Activated CD8-positive, alpha-beta memory T cell treated with anti-CD3 and anti-CD28 coated beads for 24 hours (primary cell): ENCODE data around the gene SAP30BP.

Source experiments
- DNase-seq: peaks from one replicate; pipeline ENCODE4 v3.0.0-alpha.2; 2020

Gene SAP30BP

DNA sequence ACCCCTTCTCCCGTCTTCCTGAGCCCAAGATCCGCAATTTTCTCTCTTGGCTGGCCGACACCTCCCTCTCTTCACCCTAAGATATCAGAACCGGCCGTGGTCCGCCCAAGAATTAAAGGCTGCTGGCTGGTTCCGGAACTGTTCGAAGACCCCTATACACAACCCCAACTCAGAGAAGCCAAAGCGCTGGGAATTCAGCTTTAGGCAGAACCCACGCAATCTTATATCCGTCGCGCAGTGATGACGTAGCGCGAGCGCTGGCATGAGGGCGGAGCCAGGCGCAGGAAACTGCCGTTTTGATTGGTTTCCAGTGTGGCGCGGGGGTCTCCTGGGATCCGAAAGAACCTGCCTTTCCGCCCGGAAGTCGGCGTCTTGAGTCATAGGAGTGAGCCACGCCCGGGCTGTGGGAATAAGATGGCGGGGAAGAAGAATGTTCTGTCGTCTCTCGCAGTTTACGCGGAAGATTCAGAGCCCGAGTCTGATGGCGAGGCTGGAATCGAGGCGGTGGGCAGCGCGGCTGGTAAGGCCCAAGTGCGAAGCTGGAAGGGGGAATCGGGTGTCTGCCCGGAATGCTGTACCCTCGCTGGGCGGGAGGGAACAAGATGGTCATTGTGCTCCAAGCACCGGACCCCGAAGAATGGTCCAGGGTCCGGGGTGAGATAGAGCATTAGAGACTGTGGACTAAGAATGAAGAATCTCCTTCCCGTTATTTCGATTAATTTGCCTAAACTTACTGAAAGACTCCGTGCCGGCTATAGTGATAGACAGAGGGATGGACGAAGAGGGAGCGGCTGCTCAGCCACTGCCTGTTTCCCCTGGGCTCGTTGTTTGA is at the start of gene SAP30BP, which contains the start of gene RECQL5:
SAP30BP (plus strand) TSS at position 380 of the 832 bp plus-strand sequence; CDS start at position 415, 35 bp downstream.
RECQL5 (minus strand) TSS at position 196 of the 832 bp plus-strand sequence. CDS start 597 bp downstream, outside the sequence.
- DNase-seq: peak; percentile 99

DNA sequence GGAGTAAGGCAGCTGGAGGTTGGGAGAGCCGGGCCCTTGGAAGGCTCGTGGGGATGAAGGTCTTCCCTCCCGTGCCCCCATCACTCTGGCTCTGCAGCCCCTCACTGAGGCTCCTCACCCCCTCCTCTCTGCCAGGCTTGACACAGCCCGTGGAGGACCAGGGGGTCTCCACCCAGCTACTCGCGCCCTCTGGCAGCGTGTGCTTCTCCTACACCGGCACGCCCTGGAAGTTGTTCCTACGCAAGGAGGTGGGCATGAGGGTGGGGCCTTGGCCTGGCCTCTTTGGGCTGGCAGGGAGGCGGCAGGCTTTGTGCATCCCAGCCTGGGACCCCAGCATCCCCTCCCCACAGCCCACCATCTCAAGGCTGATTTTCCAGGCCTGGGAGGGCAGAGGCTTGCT is 49.5 kb upstream of the SAP30BP start:
- DNase-seq: no peak

DNA sequence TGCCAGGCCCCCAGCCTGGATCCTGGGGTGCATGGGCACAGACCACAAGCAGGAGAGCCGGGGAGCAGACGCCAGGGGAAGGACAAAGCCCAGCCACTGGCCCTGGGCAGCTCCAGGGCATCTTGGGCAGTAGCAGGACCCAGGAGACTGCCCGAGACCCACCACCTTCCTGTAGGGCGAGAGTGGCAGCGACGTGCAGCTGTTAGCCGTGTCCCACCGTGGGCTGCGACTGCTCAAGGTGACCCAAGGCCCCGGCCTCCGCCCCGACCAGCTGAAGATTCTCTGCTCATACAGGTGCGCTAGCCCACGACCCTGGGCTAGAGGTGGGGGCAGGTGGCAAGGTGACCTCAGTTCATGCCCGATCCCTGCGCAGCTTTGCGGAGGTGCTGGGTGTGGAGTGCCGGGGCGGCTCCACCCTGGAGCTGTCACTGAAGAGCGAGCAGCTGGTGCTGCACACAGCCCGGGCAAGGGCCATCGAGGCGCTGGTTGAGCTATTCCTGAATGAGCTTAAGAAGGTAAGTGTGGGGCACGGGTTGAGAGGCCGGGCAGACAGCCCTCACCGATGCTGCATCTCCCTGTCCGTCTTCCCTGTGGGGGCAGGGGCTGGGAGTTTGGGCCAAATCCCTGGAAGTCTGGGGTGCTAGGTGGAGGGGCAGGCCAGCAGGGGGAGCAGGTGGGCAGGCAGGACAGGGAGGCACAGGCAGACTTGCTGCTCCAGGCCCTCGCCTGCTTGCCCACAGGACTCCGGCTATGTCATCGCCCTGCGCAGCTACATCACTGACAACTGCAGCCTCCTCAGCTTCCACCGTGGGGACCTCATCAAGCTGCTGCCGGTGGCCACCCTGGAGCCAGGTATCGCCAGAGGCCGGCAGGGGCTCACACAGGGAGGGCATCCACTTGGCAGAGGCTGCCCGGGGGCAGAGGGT is 47.4 kb upstream of the SAP30BP start:
- DNase-seq: no peak

DNA sequence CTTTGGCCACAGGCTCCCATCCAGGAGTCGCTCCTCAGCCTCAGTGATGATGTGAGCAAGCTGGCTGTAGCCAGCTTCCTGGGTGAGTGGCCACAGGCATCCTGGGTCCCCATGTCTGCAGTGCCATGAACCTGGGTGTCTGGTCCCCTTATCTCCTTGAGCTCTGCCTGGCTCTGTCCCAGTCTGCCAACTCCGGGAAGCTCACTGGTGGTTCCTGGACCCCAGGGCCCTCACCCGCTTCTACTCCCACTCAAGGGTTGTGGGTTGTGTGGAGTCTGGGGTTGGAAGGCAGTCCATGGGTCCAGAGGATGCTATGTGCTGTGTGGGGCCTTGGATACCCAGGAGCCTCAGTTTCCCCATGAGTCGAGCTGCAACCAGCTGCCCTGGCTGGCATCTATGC is 45.6 kb upstream of the SAP30BP start:
- DNase-seq: no peak

DNA sequence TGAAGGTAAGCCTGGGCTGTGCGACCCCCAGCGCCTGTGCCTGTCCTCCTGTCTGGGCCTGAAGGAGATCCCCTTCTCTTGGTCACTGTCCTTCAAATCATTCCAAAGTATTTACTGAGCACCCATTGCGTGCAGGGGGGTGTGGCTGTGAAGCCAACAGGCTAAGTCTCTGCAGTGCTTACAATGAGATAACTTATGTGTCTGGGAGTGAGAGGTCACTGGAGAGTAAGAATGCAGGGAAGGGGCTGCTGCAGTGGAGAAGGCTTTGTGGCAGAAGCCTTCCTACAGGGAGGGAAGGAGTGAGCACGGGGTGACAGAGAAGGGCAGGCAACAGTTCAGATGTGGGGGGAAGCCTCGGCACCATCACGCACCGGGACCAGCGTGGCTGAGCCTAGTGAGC is 45.1 kb upstream of the SAP30BP start:
- DNase-seq: no peak

DNA sequence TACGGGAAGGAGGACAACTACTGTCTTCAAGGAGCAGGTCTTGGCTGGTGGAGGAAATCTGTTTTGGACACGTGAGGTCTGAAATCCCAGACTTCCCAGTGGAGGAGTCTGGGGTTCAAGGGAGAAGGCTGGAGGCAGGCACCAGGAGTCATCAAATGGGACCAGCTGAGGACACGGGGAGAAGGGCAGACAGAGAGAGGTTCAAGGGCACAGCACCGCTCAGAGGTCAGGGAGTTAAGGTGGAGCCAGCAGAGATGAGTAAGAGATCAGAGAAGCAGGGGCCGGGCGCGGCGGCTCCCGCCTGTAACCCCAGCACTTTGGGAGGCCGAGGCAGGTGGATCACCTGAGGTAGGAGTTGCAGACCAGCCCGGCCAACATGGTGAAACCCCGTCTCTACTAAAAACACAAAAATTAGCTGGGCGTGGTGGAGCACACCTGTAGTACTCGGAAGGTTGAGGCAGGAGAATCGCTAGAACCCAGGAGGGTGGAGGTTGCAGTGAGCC is 44.3 kb upstream of the SAP30BP start:
- DNase-seq: no peak

DNA sequence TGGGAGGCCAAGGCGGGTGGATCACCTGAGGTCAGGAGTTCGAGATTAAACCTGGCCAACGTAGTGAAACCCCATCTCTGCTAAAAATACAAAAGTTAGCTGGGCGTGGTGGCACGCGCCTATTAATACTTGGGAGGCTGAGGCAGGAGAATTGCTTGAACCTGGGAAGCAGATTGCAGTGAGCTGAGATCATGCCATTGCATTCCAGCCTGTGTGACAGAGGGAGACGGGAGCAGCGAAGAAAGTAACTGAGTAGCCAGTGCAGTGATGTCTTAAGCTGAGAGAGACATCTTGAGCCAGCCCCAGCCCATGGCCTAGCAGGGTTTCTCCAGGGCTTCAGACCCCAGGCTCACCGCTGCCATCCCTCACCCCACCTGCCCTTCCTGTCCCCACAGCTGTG is 43.8 kb upstream of the SAP30BP start:
- no peak for DNase-seq

DNA sequence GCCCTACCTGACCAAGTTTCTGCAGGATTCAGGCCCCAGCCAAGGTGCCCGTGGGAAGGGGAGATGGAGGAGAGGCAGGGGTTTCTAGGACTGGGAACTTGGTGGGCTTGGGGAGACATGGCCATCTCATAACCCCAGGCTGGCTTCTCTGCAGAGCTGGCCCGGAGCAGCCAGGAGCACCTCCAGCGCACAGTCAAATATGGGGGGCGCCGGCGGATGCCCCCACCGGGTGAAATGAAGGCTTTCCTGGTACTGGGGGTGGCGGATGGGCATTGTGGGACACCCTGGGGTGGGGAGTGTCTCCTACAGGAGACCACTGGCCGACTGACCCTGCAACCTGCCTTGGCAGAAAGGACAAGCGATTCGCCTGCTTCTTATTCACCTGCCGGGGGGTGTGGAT is 43.1 kb upstream of the SAP30BP start:
- no peak for DNase-seq

DNA sequence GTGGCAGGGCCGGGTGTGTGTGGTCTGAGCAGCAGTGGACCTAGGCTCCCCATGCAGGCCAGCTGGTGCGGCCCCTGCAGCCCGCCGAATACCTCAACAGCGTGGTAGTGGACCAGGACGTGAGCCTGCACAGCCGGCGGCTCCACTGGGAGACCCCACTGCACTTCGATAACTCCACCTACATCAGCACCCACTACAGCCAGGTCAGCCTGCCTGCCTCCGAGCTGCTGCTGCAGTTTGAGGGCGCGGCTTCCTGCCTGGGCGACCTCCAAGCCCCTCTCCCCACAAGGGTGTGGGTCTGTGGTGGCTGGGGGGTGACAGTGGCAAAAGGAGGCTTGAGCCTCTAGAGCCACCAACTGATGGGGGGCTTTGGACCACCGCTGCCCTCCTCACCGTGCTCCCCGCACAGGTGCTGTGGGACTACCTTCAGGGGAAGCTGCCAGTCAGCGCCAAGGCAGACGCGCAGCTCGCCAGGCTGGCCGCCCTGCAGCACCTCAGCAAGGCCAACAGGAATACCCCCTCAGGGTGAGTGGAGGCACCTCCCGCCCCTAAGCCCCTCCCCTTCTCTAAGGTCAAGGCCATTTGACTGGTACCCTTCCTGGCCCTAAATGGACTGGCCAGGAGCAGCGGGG is 42.3 kb upstream of the SAP30BP start:
- no peak for DNase-seq

DNA sequence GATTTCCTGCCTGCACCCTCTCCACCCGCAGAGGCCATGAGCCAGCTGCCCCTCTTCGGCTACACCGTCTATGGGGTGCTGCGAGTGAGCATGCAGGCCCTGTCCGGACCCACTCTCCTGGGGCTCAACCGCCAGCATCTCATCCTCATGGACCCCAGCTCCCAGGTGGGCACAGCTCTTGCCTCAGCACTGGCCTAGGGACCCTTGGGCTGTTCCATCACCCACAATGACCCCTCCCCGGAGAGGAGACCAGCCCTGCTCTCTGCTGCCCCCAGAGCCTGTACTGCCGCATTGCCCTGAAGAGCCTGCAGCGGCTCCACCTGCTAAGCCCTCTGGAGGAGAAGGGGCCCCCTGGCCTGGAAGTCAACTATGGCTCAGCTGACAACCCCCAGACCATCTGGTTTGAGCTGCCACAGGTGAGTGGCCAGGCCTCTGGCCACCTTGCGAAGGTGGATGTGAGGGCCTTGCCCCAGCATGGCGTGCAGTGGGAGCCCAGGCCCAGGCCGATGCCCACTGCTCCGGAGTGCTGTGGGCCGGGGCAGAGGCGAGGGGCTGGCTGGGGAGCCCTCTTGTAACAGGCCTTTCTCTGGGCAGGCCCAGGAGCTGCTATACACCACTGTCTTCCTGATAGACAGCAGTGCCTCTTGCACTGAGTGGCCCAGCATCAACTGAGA is 41.2 kb upstream of the SAP30BP start:
- DNase-seq: no peak

DNA sequence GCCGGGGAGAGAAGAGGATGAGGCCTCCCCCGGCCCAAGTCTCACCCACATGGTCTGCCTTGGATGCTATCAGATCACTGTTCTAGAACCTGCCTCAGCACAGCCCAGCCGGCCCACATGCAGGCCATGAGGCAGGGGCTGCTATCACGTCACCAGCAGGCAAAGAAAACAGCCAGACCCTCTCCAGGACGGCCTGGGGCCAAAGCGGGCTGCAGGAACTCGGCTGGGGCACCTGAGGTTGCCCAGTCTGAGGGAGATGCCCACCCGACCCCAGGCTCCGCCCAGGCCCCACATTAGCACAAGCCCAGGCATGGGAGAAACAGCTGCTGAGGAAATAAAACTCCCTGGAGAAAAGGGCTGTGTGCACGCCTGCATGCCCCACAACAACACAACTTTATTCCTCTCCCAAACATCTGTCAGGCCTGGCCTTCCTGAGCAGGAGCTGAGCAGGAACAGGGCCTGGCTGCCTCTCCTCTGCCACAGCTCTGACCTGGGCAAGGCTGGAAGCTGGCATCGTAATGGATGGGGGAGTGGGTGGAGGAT is 40.6 kb upstream of the SAP30BP start:
- DNase-seq: no peak

DNA sequence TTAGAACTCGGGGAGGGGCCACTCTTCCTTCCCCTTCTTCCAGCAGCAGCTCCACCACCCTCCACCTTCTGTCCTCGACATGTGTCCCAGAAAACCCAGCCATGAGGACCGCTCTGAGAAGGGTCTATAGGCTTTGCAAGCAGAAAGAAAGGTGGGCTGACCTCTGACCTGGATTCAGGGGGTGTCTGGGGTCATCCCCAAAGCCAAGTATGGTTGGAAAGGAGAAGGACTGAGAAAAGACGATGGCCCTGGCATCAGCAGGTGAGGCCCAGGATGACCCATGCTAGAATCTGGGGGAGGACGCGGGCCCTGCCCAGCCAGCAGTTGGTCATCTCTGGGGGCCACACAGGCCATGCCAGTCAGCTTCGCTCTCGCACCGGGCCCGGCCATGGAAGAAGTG is 40.0 kb upstream of the SAP30BP start:
- no peak for DNase-seq

DNA sequence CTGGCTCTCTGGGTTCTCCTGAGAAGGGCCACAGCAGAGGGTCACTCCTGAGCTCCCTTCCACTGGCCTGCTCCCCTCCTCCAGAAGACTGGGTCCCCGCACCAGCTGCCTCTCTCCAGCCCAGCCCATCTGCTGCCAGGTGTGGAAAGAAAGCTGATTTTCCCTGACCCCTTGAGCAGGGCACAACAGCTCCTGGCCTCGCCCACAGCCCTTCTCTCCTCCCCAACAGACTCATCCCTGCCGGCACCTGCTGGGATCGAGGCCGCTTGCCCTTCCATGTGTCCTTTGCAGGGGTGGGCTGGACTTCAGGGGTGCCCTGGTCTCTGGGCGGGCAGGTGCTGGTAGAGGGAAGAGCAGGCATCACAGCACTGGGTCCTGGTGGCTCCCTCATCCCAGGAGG is 38.7 kb upstream of the SAP30BP start:
- no peak for DNase-seq

DNA sequence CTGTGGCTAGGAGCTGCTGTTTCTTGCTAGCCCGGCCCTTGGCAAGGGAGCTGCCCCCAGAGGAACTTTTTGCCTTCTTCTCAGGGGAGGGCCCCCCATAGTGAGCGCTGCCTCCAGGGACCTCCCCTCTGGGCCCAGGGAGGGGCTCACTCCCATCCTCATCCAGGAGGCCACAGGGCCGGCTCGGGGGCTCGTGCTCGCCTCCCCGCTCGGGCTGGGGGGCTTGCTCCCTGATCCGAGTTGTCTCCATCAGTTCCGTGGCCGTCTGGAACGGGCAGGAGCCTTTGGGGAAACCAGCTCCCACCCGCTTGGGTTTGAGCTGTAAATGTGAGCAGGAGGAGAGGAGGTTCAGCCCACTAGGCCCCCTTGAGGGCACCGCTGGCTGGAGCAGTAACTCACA is 38.0 kb upstream of the SAP30BP start:
- no peak for DNase-seq

DNA sequence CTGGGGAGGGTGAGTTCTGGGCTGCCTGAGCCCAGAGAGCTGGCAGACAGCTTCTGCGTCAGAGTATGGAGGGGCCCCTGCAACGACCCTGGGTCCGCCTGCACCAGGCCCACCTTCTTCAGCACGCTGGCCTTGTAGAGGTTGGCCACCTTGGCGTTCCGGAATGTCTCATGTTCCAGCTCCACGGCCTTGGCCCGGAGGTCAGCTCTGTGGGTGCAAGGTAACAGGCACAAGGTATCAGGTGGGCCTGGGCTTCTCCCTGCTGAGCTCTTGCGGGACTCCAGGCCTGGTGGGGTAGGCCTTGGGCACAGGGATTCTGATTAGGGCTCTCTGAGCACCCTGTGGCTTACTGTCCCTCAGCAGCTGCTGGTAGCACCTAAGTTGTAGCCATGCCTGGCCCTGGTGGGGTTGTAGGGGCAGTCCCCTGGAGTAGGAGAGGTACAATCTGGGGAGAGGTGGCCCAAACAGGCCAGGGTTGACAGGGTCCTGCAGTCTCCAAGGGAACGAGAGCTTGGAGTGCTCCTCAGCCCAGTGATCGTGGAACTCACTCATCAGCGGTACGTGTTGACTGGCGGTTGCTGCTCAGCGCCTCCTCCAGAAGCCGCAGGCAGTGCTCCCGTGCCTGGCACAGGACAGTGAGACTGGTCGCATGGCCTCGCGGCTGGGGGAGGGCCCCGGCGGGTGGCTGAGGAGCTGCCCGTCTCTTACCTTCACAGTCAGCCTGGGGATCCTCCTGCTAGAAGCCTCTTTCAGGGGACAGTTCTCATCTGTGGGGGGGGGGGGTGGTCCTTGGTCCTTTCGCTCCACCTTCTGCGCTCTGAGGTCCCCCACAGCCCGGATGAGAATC is 36.8 kb upstream of the SAP30BP start:
- no peak for DNase-seq

DNA sequence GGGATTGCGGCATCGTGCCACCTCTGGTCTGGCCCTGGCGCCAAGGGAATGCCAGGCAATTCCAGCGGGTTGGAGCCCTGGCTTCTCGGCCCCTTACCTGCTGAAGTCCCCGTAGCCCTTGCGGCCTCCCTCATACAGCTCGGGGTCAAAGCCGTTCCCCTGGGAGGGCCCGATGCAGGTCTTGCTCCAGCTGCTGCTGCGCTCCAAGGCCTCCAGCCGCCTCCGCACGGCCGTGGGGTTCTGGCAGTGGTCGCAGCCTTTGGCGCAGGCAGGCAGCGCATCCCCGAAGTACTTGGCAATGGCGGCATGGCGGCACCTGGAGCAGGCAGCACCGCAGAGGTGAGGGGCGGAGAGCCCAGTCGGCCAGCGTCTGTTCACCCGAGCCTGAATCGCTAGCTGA is 35.8 kb upstream of the SAP30BP start:
- no peak for DNase-seq

DNA sequence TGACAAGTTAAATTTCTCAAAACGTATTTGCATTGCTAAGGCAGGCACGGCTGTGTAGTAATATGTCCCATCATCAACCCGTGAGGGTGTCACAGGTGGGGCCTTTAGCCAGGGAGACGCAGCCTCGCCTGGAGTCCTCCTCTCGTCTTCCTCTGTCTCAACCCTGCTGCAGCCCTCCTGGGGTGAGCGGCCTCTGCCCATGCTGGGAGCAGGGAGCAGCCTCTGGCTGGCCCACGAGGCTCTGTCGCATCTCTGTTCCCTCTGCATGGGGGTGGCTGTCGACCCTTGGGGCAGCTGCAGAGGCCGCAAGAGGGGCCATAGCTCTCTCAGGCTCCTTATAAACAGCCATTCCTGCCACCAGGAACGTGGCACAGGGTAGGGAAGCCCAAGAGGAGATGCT is 34.7 kb upstream of the SAP30BP start:
- no peak for DNase-seq

DNA sequence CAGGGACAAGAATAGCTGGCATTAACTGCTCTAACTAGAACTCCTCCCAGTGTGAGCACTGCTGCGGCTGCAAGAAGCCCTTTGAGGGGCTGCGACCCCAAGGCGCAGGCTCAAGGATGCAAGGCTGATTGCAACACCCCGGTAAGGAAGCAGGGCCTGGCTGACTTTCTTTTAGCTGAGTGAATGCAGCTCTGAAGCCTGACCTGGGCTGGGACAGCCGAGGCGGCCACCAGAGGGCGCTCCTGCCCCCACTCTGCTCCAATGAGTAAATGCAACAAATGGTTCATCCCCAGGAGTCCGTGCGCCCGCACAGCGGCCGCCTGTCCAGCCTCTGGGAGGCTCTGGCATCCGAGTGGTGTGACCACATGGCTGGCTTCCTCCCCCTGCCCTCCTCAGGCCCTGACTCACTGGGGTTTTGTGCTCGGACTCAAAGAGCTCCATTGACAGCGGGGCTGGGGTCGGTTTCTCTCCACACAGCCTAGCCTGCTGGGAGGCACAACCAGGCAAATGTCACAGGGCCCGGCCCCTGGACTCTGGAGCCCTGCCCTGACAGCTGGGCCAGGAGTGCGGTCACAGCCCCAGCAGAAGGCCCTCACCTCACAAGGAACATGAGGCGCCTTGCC is 34.2 kb upstream of the SAP30BP start, which contains the start of gene SMIM5:
SMIM5 (plus strand) TSS at position 572 of the 623 bp plus-strand sequence. CDS start 6,768 bp downstream, outside the sequence.
- peak; percentile 93 for DNase-seq

DNA sequence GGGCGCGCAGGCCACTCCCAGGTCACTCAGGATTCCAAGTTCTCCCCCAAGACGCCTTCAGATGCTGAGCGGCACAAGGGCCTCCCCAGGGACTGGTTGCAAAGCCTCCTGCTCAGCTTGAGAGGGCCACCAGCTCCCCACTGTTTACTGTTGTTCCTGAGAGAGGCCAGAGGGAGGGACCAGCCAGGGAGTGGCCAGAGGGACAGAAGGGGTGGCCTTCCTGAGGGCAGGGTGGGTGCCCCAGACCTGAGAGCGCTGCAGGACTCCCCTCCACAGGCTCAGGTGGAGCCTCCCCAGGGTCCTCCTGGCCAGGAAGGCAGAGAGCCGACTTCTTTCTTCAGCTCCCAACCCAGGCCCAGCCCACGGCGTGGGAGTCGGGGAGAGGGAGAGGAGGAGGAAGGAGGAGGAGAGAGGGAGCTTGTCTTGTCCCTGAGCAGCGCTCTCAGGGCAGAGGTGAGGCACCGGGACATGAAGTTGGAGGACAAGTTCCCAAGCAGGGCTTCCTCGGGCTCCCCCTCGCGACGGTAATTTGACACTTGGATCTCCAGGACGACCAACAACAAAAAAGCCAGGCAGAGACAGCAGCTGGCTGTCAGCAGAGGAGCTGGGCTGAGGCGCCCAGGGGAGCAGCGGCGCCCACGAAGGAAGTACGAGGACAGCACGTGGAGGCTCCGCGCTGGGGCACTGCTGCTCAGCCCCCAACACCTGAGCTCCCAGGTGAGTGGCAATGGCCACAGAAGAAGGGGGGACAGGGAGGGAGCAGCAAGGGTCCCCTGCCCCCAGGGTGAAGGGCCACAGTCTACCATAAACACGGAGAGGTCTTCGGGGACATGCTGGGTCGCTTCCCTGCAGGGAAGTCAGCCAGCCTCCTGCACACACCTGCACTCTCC is 33.4 kb upstream of the SAP30BP start:
- peak; percentile 73 for DNase-seq

DNA sequence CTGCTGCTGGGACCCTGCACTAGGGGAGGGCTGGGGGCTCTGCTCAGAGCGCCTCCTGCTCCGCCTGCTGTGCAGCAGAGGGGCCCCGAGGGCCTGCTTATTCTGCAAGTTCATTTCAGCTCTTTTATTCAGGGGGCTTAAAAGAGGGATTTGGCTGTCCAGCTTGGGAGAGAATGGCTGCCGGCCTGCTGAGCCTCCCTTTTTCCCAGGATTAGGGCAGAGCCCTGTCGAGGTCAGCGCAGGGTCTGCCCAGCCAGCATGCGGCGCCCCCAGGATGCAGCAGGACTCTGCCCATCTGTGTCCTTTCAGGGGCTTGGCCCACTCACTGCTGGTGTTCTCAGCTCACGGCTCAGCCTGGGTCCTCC is 32.8 kb upstream of the SAP30BP start:
- no peak for DNase-seq
